GM12875 (cell line): ENCODE results near the gene TBC1D22A.
"Not testable (repeated sequence)": the region's sequence is repeated elsewhere in the genome, so short reads cannot be mapped to it uniquely, and the experiment has no call there.

Source experiments
- H3K4me3 ChIP-seq: one replicate; pipeline ENCODE4 v1.5.1; 2011; ENCODE audit warnings: low read depth, low read length, control low read depth
- CTCF ChIP-seq: IDR thresholded peaks from 2 replicates; pipeline ENCODE4 v1.5.1; 2011; ENCODE audit warnings: low read depth, mild to moderate bottlenecking, control low read depth, inconsistent platforms, low read length, moderate library complexity, borderline replicate concordance; ENCODE audit not compliant: insufficient read depth

TBC1D22A gene

GRCh38 chr22:47165338-47166032 is 403.0 kb downstream of the TBC1D22A start:
- no peak overlapping the region for H3K4me3 ChIP-seq
- TF ChIP-seq CTCF, result no peak

DNA sequence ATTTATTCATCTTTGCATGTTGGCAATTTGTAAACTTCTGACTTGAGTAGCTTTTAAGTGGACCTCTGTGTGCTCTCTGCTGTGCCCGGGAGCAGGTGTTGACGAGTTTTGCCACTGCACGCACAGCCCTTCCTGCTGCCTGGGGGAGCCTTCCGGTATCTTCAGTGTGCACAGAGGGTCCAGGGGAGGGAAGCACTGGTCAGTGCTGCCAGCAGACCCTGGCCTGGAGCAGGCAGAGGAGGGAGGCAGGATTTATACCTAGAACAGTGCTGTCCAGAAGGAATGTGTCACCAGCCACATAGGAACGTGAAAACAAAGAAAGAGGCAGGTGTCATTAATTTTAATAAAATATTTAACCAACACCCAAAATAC is 403.6 kb downstream of the TBC1D22A start:
- no peak overlapping the region for H3K4me3 ChIP-seq
- TF ChIP-seq CTCF, result no peak

- TF ChIP-seq CTCF, result no peak
- H3K4me3 ChIP-seq, result no peak overlapping the region
Measured at GRCh38 chr22:47166446-47167016, 404.1 kb downstream of the TBC1D22A start.

DNA sequence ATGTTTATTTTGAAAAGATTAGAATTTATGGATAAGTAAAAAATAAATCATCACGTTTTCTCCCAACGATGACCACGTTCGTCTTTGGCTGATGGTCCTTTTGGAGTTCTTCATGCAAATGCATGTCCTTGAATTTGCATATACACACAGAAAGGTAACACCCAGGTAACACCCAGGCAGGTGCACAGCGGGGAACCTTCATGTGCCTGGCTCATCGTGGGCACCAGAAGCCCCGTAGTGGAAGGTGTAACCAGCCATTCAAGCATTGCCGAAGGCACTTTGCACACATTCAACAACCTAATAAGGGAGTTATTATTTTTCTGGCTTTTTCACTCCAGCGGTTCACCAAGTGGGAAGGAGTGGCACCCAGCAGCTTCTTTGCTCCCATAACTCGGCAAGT is 404.6 kb downstream of the TBC1D22A start:
- no peak overlapping the region for H3K4me3 ChIP-seq
- TF ChIP-seq CTCF, result no peak

- not testable (repeated sequence) for H3K4me3 ChIP-seq
Measured at GRCh38 chr22:47167921-47168320, 405.5 kb downstream of the TBC1D22A start.

DNA sequence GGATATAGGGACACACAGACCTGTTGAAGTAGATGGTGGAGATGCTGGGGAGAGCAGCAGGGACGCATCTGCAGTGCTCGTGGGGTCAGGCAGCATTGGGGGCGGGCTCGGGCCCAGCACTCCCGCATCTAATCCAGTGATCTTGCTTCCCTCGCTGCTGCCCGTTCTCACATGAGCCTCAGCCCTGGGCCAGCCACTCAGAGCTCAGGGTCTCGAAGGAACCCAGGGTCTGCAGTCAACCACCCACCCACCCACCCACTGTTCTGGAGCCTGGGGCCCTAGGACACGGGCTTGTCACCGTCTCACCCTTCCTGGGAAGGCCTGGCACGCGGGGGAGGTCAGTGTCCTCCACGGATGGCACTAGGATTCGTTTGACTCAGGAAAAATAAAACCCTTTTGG is 406.0 kb downstream of the TBC1D22A start:
- H3K4me3 ChIP-seq, result no peak overlapping the region
- TF ChIP-seq CTCF, result no peak

- H3K4me3 ChIP-seq, result no peak overlapping the region
- TF ChIP-seq CTCF, result 0 out of 2 replicates have a peak, but pooled peaks have one; percentile 16
Measured at GRCh38 chr22:47168900-47169800, 406.7 kb downstream of the TBC1D22A start.
